ENCODE results near the gene SDK1.

SDK1 gene

GRCh38 chr7:3910054-3910453, 609.0 kb downstream of the SDK1 start:
- TF ChIP-seq, protein P1, sequence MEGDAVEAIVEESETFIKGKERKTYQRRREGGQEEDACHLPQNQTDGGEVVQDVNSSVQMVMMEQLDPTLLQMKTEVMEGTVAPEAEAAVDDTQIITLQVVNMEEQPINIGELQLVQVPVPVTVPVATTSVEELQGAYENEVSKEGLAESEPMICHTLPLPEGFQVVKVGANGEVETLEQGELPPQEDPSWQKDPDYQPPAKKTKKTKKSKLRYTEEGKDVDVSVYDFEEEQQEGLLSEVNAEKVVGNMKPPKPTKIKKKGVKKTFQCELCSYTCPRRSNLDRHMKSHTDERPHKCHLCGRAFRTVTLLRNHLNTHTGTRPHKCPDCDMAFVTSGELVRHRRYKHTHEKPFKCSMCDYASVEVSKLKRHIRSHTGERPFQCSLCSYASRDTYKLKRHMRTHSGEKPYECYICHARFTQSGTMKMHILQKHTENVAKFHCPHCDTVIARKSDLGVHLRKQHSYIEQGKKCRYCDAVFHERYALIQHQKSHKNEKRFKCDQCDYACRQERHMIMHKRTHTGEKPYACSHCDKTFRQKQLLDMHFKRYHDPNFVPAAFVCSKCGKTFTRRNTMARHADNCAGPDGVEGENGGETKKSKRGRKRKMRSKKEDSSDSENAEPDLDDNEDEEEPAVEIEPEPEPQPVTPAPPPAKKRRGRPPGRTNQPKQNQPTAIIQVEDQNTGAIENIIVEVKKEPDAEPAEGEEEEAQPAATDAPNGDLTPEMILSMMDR (IDR thresholded peaks at IDR 0.05; ENCODE audit: extremely low read depth, missing control alignments) = no peak
- DNase-seq (ENCODE audit: low spot score) = no peak

GRCh38 chr7:3911685-3912084, 610.6 kb downstream of the SDK1 start:
- no peak for DNase-seq (ENCODE audit: low spot score)
- TF ChIP-seq, protein P1 (IDR thresholded peaks at IDR 0.05; ENCODE audit: extremely low read depth, missing control alignments) = no peak

DNA sequence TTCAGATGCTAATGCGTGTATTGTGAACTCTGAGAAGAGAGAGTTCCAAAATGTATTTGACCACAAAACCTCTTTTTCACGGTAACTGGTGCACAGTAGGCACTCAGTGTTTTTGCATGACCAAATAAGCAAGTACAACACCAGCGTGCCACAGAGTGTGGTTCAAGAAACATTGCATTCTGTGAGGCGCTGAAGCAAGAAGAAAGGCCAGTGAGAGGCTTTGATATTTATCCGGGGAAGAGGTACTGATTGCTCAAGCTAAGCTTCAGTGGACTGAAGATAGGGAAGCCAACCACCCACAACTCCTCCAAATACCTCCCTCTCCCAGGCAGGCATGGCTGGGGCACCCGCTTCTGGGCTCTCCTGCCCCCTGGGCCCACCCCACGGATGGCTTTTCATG, 611.2 kb downstream of the SDK1 start:
- no peak for DNase-seq (ENCODE audit: low spot score)
- TF ChIP-seq, protein P1 (IDR thresholded peaks at IDR 0.05; ENCODE audit: extremely low read depth, missing control alignments) = no peak

DNA sequence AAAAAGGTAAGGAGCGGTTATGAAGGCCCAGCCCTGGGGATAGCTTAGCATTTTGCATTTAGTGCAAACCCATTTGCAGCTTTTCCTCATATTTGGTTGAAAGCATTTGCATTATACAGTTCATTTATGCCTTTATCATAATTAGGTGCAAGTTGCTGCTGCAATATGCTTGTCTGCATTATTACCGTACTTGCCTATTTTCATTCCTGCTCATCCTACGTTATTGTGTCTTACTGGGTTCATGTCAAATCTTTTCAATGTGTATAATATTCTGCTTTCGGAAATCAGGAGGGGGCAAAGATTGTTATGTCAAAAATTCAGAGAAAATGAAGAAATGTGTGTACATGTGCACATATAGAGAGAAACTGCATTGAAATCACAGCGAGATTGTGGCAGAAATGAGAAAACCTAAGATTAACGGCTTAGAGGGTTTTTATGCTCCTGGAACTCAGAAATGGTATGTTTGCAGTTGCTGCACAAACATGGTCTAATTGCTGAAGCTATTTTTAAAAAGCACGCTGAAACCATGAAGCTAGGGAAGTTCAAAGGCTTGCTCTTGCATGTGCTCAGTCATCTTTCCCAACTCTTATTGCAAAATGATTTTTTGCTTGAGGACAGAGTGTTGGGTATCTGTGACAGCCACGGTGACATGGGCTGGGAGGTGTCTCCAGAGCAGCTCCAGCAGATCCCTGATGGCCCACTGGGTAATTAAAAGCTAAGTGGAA, 613.2 kb downstream of the SDK1 start:
- TF ChIP-seq, protein P1 (IDR thresholded peaks at IDR 0.05; ENCODE audit: extremely low read depth, missing control alignments) = no peak
- no peak for DNase-seq (ENCODE audit: low spot score)

DNA sequence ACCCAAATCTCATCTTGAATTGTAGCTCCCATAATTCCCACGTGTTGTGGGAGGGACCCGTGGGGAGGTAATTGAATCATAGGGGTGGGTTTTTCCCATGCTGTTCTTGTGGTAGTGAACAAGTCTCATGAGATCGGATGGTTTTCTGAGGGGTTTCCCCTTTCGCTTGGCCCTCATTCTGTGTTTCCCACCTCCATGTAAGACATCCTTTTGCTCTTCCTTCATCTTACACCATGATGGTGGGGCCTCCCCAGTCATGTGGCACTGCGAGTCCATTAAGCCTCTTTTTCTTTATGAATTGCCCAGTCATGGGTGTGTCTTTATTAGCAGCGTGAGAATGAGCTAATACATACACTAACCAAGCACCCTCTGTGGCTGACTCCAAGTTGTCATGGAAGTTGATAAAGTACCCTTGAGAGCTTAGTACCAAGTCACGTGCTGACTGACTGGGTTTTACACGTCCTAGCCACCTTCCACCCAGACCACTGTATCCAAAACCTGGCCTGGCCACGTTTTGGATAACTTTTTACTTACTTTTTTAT, 614.4 kb downstream of the SDK1 start:
- TF ChIP-seq, protein P1 (IDR thresholded peaks at IDR 0.05; ENCODE audit: extremely low read depth, missing control alignments) = no peak
- DNase-seq (ENCODE audit: low spot score) = no peak

GRCh38 chr7:3916146-3916545, 615.1 kb downstream of the SDK1 start:
- TF ChIP-seq, protein P1 (IDR thresholded peaks at IDR 0.05; ENCODE audit: extremely low read depth, missing control alignments) = no peak
- DNase-seq (ENCODE audit: low spot score) = no peak

GRCh38 chr7:3917436-3917835, 616.4 kb downstream of the SDK1 start:
- DNase-seq (ENCODE audit: low spot score) = no peak
- TF ChIP-seq, protein P1 (IDR thresholded peaks at IDR 0.05; ENCODE audit: extremely low read depth, missing control alignments) = no peak

All from GM20000 (cell line).